HG03103 (cell line): ENCODE results near the gene ASIC3.
"Not testable (repeated sequence)": the region's sequence is repeated elsewhere in the genome, so short reads cannot be mapped to it uniquely, and the experiment has no call there.

Experiments
- ATAC-seq: cut with Tn5 transposase; IDR thresholded peaks from one replicate; pipeline ENCODE4 v1.9.1; 2021; ENCODE audit warnings: low read depth; ENCODE audit not compliant: unreplicated experiment

Gene ASIC3

GRCh38 chr7:151047976-151048815 lies at the start of gene ASIC3:
Gene ASIC3, plus strand, starts transcription at chr7:151048531. Its CDS starts 355 bp downstream, at chr7:151048886.
- no peak for ATAC-seq

DNA sequence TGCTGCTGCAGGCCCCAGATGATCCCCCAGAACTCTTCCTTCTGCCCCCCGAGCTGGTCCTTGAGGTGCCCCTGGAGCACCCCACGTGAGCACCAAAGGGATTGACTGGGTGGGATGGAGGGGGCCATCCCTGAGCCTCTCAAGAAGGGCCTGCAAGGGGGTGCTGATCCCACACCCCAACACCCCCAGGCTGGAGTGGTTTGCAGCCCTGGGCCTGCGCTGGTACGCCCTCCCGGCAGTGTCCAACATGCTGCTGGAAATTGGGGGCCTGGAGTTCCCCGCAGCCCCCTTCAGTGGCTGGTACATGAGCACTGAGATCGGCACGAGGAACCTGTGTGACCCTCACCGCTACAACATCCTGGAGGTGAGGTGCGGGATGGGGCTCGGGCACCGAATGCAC lies 49.3 kb upstream of the ASIC3 start:
- no peak for ATAC-seq

DNA sequence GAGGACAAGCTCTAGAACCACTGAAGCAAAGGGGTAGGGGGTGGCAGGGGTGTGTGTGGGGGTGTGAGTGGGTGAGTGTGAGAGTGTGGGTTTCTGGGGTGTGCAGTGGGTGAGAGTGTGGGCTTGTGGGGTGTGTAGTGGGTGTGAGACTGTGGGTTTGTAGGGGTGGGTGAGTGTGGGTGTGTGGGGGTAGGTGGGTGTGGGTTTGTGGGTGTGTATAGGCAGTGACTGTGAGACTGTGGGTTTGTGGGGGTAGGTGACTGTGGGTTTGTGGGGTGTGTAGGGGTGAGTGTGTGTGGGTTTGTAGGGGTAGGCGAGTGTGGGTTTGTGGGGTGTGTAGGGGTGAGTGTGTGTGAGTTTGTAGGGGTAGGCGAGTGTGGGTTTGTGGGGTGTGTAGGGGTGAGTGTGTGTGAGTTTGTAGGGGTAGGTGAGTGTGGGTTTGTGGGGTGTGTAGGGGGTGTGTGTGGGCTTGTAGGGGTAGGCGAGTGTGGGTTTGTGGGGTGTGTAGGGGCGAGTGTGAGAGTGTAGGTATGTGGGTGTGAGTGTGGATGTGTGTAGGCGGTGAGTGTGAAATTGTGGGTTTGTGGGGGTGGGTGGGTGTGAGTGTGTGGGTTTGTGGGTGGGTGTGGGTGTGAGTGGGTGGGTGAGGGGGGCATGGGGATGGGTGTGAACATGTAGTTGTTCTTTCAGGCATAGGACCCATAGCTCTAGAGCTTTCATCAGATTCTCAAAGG lies 48.7 kb upstream of the ASIC3 start:
- no peak for ATAC-seq

- ATAC-seq, result no peak
Measured at GRCh38 chr7:151000897-151001495, 47.3 kb upstream of the ASIC3 start.

GRCh38 chr7:151001546-151001945 lies 46.8 kb upstream of the ASIC3 start:
- ATAC-seq, result no peak

DNA sequence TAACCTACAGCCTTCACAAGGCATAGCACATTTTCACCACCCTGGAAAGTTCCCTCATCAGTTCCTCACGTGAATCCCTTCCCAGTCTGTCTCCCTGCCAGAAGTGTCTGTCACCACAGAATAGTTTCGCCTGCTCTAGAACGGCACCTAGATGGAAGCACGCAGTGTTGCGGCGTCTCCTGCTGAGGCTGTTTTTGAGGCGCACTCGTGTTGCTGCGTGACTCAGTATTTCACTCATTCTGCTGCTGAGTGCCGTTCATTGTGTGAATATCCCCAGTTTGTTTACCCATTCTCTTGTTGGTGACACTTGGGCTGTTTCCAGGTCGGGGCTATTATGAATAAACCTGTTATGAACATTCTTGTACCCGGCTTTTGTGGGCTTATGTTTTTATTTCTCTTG lies 44.8 kb upstream of the ASIC3 start:
- ATAC-seq, result no peak

DNA sequence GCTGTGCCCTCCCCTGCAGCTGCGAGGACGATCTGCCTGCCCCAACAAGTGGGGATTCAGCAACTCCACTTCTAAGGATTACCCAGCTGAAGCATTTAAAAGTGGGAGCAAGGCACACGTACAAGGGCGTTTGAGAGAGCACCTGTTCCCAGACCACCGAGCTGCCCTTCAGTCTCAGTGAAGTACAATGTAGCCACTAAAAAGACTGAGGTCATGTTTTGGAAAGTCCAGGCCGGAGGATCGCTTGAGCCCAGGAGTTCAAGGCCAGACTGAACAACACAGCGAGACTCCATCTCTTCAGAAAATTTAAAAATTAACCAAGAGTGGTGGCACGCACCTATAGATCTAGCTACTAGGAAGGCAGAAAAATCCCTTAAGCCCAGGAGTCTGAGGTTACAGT lies 42.8 kb upstream of the ASIC3 start:
- ATAC-seq, result no peak

GRCh38 chr7:151006590-151007300 lies 41.6 kb upstream of the ASIC3 start:
- ATAC-seq, result no peak

- ATAC-seq, result no peak
Measured at GRCh38 chr7:151007469-151007898, 40.8 kb upstream of the ASIC3 start.

DNA sequence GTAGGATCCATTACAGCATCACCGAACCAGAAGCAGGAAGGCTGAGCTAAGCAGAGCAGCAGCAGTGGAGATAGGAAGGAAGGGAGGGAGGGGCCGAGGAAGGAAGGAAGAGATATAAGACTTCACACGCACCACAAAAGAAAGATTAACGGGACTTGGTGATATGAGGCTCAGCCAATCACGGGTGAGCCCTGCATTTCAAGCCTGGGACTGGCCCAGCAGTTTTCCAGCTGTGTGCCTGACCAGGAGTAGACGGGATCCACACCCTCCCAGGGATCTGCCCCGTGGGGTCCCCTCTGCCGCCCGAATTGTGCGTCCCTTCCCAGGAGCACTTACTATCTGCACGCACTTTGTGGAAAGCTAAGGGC lies 40.2 kb upstream of the ASIC3 start:
- ATAC-seq, result no peak

GRCh38 chr7:151008511-151009323 lies 39.6 kb upstream of the ASIC3 start:
- ATAC-seq, result peak; percentile 72

GRCh38 chr7:151009327-151010036 lies 38.8 kb upstream of the ASIC3 start:
- ATAC-seq, result no peak

GRCh38 chr7:151010037-151010306 lies 38.4 kb upstream of the ASIC3 start:
- no peak for ATAC-seq

- ATAC-seq, result no peak
Measured at GRCh38 chr7:151010307-151011096, 37.8 kb upstream of the ASIC3 start.

DNA sequence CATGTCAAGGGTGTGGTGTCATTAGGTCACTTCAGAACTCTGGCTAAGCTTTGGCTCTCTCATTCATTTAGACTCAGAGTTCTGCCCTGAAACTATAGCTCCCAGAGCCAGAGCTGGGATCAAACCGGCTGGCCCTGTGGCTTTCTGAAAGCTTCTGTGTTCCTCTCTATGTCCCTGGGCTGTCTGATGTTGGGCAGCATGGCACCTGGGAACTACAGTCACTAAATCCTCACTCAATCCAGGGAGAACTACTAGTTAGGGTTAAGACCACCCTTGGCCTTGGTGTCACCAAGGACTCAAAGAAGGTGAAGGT lies 37.3 kb upstream of the ASIC3 start:
- ATAC-seq, result no peak

GRCh38 chr7:151011616-151012015 lies 36.7 kb upstream of the ASIC3 start:
- ATAC-seq, result not testable (repeated sequence)

DNA sequence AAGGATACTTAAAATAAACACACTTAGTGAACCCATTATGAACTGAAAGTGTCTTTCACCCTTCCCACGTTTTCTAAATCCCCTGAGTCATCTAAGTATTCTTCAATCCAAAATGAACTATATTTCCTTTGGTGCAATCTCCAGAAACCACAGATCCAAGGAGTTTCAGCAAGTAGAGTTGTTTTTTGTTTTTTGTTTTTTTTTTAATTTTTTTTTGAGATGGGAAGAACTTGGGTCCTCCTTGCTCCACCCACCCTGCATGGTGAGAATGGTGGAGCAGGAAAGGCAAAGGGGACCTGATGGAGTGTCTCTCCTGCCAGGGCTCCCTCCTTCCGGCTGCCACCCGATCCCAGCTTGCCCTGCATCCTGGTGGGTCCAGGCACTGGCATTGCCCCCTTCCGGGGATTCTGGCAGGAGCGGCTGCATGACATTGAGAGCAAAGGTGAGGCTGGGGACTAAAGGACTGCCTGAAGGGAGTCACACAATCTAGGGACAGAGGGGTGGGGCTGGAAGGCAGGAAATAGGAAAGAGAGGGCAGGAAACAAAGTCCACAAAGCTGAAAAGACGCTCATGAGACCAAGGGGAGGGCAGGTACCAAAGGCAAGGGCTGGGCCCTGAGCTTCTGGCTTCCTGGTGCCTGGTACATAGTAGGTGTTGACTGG lies 36.2 kb upstream of the ASIC3 start:
- ATAC-seq, result no peak

DNA sequence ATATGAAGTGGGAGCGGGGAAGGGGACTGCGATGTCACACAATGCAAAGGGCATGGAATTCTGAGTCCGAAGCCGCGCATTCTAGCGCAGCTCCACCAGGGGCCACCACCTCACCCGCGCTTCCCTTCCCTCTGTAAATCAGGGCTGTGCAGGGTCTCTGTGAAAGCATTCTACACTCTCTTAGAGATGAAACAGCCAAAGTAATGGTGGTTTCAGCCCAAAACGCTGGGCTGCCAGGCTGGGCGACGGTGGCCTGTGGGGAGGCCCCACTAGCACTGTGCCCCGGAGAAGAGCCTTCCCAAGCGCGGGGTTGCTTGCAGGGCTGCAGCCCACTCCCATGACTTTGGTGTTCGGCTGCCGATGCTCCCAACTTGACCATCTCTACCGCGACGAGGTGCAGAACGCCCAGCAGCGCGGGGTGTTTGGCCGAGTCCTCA lies 35.4 kb upstream of the ASIC3 start:
- no peak for ATAC-seq

GRCh38 chr7:151013356-151013732 lies 35.0 kb upstream of the ASIC3 start:
- ATAC-seq, result no peak
